ENCODE data around the gene C5orf22.
"Not testable (repeated sequence)": the region's sequence is repeated elsewhere in the genome, so short reads cannot be mapped to it uniquely, and the experiment has no call there.

Gene C5orf22

DNA sequence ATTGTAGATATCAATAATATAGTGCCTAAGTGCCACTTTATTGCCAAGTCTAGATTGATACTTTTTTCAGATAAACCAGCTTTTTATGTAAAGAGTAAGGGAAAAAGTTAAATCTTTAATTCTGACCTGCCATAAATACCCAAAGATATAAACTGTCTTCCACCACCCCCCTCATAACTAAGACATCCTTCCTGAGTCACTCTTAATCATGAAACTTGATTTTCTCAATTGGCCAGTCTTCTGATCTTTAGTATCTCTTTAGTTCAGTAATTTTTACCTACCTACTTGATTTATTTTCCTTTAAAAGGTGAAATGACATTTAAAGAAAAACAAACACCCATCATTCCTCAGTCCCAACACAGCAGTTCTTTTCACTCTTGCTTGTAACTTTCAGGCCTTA, 21.8 kb downstream of the C5orf22 start:
- H3K27ac ChIP-seq: no peak overlapping the region
- TF ChIP-seq, protein P1, sequence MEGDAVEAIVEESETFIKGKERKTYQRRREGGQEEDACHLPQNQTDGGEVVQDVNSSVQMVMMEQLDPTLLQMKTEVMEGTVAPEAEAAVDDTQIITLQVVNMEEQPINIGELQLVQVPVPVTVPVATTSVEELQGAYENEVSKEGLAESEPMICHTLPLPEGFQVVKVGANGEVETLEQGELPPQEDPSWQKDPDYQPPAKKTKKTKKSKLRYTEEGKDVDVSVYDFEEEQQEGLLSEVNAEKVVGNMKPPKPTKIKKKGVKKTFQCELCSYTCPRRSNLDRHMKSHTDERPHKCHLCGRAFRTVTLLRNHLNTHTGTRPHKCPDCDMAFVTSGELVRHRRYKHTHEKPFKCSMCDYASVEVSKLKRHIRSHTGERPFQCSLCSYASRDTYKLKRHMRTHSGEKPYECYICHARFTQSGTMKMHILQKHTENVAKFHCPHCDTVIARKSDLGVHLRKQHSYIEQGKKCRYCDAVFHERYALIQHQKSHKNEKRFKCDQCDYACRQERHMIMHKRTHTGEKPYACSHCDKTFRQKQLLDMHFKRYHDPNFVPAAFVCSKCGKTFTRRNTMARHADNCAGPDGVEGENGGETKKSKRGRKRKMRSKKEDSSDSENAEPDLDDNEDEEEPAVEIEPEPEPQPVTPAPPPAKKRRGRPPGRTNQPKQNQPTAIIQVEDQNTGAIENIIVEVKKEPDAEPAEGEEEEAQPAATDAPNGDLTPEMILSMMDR (conservative IDR thresholded peaks at IDR 0.05): no peak
- TF ChIP-seq ZFX (IDR thresholded peaks at IDR 0.05): no peak

DNA sequence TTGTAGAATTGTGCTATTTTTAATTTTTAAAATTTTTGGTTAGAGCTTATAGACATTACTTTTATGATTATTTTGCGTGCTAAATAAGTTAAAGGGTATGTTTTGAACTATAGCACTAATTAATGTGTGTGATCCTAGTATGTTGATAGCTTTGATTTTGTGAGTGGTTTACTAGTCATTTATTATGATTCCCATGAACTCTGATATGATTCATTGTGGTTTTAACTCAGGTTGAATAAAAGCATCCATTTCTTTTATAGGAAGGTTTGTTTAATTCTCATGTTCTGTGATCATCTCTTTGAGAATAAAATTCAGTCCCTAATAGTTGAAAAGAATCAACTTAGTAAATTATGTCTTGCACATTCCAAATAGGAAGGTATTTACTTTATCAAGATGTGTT, 22.5 kb downstream of the C5orf22 start:
- TF ChIP-seq, protein P1 (conservative IDR thresholded peaks at IDR 0.05): no peak
- no peak for TF ChIP-seq ZFX (IDR thresholded peaks at IDR 0.05)
- no peak overlapping the region for H3K27ac ChIP-seq

DNA sequence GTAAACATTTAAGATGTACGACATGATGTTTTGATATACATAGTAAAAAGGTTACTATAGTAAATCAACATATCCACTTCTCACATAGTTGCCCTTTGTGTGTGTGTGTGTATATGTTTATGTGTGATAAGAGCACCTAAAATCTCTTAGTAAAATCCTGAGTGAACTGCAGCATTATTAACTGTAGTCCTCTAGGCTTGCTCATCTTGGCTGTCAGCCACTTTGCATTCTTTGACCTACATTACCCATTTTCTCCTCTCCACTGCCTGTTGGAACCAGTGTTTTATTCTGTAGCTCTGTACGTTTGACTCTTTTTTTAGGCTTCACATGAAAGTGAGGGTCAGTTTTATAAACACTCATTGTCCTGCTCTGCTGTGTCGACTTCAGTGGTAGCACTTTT, 24.4 kb downstream of the C5orf22 start:
- no peak for TF ChIP-seq ZFX (IDR thresholded peaks at IDR 0.05)
- TF ChIP-seq, protein P1 (conservative IDR thresholded peaks at IDR 0.05): no peak
- no peak overlapping the region for H3K27ac ChIP-seq

DNA sequence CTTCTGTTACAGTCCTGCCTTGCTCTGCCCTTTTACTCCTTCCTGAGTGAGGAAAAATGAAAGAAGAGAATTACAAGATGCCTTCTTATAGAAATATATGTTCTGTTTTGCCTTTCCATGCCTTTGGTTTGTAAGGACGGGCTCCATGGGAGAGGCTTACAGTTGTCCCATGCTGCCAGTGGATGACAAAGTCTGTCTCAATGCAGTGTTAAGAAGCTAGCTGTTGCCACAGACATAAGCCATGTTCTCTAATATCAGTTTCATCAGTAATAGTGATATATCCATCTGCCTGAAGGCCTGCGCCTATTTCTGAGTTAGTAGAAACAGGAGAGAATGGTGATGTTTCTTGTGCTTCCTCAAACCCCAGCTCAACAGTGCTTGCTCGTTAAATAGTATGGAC, 27.8 kb downstream of the C5orf22 start:
- H3K27ac ChIP-seq: no peak overlapping the region
- no peak for TF ChIP-seq ZFX (IDR thresholded peaks at IDR 0.05)
- TF ChIP-seq, protein P1 (conservative IDR thresholded peaks at IDR 0.05): no peak

DNA sequence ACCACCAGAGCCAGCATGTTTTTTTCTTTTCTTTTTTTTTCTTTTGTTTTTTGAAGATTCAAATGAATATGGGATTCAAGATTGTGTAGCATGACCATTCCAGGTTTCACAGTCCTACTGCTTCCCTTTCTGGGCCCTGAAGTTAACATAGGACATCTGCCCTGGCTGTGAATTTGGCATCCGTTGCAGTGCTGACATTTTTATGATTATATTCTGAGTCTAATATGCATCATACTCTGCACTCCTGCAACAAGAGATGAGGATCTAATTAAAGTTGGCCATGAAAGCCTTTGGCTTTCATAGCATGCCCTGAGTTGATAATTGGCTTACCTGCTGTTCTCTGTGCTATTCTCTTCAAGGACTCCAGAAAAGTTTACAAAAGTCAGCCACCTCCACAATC, 29.8 kb downstream of the C5orf22 start:
- H3K27ac ChIP-seq: no peak overlapping the region
- no peak for TF ChIP-seq ZFX (IDR thresholded peaks at IDR 0.05)
- TF ChIP-seq, protein P1 (conservative IDR thresholded peaks at IDR 0.05): no peak

DNA sequence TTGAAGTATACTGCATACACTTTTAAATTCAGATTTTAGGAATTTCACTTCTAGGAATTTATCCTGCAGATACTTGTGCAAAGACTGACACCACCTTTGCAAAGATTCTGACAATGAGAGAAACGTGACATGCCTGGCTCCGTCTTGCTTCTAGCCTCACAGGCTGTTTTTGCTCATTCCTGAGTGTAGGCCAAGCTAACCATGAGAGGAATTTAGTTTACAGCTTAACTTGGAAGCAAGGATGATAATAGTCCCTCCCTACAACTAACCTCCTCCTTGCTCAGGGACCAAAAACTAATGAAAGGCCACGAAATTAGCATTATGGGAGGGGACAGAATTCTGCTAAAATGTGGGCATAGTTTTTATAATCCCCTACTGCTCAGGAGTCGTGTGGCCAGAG, 31.1 kb downstream of the C5orf22 start:
- TF ChIP-seq, protein P1 (conservative IDR thresholded peaks at IDR 0.05): no peak
- no peak for TF ChIP-seq ZFX (IDR thresholded peaks at IDR 0.05)
- no peak overlapping the region for H3K27ac ChIP-seq

DNA sequence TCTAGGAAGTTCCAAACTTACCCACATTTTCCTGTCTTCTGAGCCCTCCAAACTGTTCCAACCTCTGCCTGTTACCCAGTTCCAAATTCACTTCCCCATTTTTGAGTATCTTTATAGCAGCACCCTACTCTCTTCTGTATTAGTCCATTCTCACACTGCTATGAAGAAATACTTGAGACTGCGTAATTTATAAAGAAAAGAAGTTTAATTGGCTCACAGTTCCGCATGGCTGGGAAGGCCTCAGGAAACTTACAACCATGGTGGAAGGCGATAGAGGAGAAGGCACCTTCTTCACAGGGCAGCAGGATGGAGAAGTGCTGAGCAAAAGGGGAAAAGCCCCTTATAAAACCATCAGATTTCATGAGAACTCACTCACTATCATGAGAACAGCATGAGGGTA, 34.3 kb downstream of the C5orf22 start:
- not testable (repeated sequence) for H3K27ac ChIP-seq

DNA sequence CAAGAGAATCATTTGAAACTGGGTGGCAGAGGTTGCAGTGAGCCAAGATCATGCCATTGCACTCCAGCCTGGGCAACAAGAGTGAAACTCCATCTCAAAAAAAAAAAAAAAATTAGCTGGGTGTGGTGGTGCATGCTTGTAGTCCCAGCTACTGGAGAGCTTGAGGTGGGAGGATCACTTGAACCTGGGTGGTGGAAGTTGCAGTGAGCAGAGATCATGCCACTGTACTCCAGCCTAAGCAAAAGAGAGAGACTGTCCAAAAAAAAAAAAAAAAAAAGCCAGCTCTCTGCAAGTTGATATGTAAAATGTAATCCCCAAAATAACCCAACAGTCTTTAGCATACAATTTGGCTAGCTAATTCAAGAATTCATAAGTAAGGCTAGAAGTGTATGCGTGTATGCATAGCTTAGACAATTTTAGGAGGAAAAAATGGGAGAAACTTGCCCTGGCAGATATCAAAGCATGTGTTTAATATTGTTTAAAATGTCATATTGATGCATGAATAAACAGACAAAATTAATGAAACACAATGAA, 36.3 kb downstream of the C5orf22 start:
- H3K27ac ChIP-seq: no peak overlapping the region
- TF ChIP-seq ZFX (IDR thresholded peaks at IDR 0.05): no peak
- TF ChIP-seq, protein P1 (conservative IDR thresholded peaks at IDR 0.05): no peak
